Endothelial cell (in vitro differentiated cells): ENCODE data around the gene MRPL48. TPM values are rescaled to one million over a fixed set of nuclear protein-coding genes. Genes with fewer than 3 reads are reported as not detected.
"Not testable (repeated sequence)": the region's sequence is repeated elsewhere in the genome, so short reads cannot be mapped to it uniquely, and the experiment has no call there.

ENCODE experiments used
- DNase-seq: peaks from one replicate; pipeline ENCODE4 v3.0.0; 2021; ENCODE audit warnings: low spot score
- H3K27ac Mint-ChIP-seq: one replicate; pipeline ENCODE4 v1.8.0; 2021; ENCODE audit warnings: mixed read lengths, inconsistent platforms; ENCODE audit not compliant: unreplicated experiment
- H3K27me3 Mint-ChIP-seq: one replicate; pipeline ENCODE4 v1.8.0; 2021; ENCODE audit warnings: mild to moderate bottlenecking, moderate library complexity, mixed read lengths, inconsistent platforms; ENCODE audit not compliant: unreplicated experiment
- H3K36me3 Mint-ChIP-seq: one replicate; pipeline ENCODE4 v1.8.0; 2021; ENCODE audit warnings: mild to moderate bottlenecking, low read depth, mixed read lengths, inconsistent platforms; ENCODE audit not compliant: unreplicated experiment
- H3K4me1 Mint-ChIP-seq: one replicate; pipeline ENCODE4 v1.8.0; 2021; ENCODE audit warnings: mild to moderate bottlenecking, mixed read lengths, inconsistent platforms; ENCODE audit not compliant: unreplicated experiment
- H3K4me3 Mint-ChIP-seq: one replicate; pipeline ENCODE4 v1.8.0; 2021; ENCODE audit warnings: mild to moderate bottlenecking, mixed read lengths, inconsistent platforms; ENCODE audit not compliant: unreplicated experiment
- H3K9me3 Mint-ChIP-seq: one replicate; pipeline ENCODE4 v1.8.0; 2021; ENCODE audit warnings: mixed read lengths, inconsistent platforms; ENCODE audit not compliant: unreplicated experiment
- CTCF ChIP-seq: fragments of 200-600 bp; sonication (generic); IDR thresholded peaks from one replicate; pipeline ENCODE4 v1.5.0; 2021; ENCODE audit warnings: antibody characterized with exemption; ENCODE audit not compliant: unreplicated experiment
- total RNA-seq: library from RNA; stranded (reverse); fragmentation: NEBNext Ultra II Directional; extraction: Animal tissue kit (Norgen Biotek cat#: 25700); gene quantifications from one replicate; pipeline ENCODE4 v1.2.1, GENCODE V29; 2021; ENCODE audit not compliant: unreplicated experiment

The MRPL48 gene
- total RNA-seq, 1 donor from 2014 or later: 21.7 TPM

GRCh38 chr11:73878771-73879170 lies 91.1 kb downstream of the MRPL48 start:
- Mint-ChIP-seq H3K4me3 (no peak overlapping the region), H3K9me3 (no peaks in the 10 kb centered on the region), H3K36me3 (peaks cover 3% of the 10 kb centered on the region), H3K27me3 (no peaks in the 10 kb centered on the region), H3K27ac (no peak overlapping the region), H3K4me1 (peaks cover 9% of the 10 kb centered on the region)
- no peak for TF ChIP-seq CTCF
- DNase-seq: no peak

GRCh38 chr11:73880449-73880848 lies 92.8 kb downstream of the MRPL48 start:
- not testable (repeated sequence) for H3K4me1 Mint-ChIP-seq, H3K27ac Mint-ChIP-seq, H3K9me3 Mint-ChIP-seq, DNase-seq, H3K36me3 Mint-ChIP-seq, H3K27me3 Mint-ChIP-seq, H3K4me3 Mint-ChIP-seq

- H3K36me3 Mint-ChIP-seq: peaks cover 6% of the 10 kb centered on the region
- no peaks in the 10 kb centered on the region for H3K9me3 Mint-ChIP-seq
- H3K27ac Mint-ChIP-seq: no peak overlapping the region
- H3K27me3 Mint-ChIP-seq: no peaks in the 10 kb centered on the region
- no peak for TF ChIP-seq CTCF
- no peak overlapping the region for H3K4me3 Mint-ChIP-seq
- no peak for DNase-seq
- H3K4me1 Mint-ChIP-seq: peaks cover 2% of the 10 kb centered on the region
Observed at GRCh38 chr11:73883856-73884255, 96.2 kb downstream of the MRPL48 start.

- Mint-ChIP-seq H3K36me3 (peaks cover 3% of the 10 kb centered on the region), H3K9me3 (no peaks in the 10 kb centered on the region), H3K27me3 (no peaks in the 10 kb centered on the region), H3K4me1 (peaks cover 2% of the 10 kb centered on the region), H3K4me3 (no peak overlapping the region), H3K27ac (no peak overlapping the region)
- no peak for DNase-seq
- TF ChIP-seq CTCF: no peak
Observed at GRCh38 chr11:73888244-73888643, 100.6 kb downstream of the MRPL48 start.

GRCh38 chr11:73889019-73889418 lies 101.3 kb downstream of the MRPL48 start:
- Mint-ChIP-seq H3K9me3 (no peaks in the 10 kb centered on the region), H3K36me3 (peaks cover 3% of the 10 kb centered on the region), H3K27me3 (no peaks in the 10 kb centered on the region), H3K27ac (no peak overlapping the region), H3K4me1 (peaks cover 2% of the 10 kb centered on the region), H3K4me3 (no peak overlapping the region)
- no peak for TF ChIP-seq CTCF
- DNase-seq: no peak

- H3K27ac Mint-ChIP-seq: no peak overlapping the region
- DNase-seq: no peak
Observed at GRCh38 chr11:73889536-73889935, 101.9 kb downstream of the MRPL48 start.

More at GRCh38 chr11:73889536-73889935, 101.9 kb downstream of the MRPL48 start:
- Mint-ChIP-seq H3K4me3 (no peak overlapping the region), H3K4me1 (peaks cover 2% of the 10 kb centered on the region), H3K27me3 (no peaks in the 10 kb centered on the region), H3K36me3 (peaks cover 3% of the 10 kb centered on the region), H3K9me3 (no peaks in the 10 kb centered on the region)
- no peak for TF ChIP-seq CTCF
